CD4-positive, alpha-beta memory T cell (primary cell): ENCODE results near the gene GPR143. TPM values are rescaled to one million over a fixed set of nuclear protein-coding genes. Genes with fewer than 3 reads are reported as not detected.

Experiments used
- CTCF ChIA-PET: fragments of 350-600 bp; sonication (Branson Sonifier 250); formaldehyde crosslinking; loops from one replicate; lab custom pipeline; 2021; ENCODE audit warnings: inconsistent platforms; ENCODE audit not compliant: partially characterized antibody; lab: Charles Lee
- POLR2A ChIA-PET: fragments of 350-600 bp; sonication (Branson Sonifier 250); formaldehyde crosslinking; loops from one replicate; lab custom pipeline; 2021; ENCODE audit not compliant: partially characterized antibody; lab: Charles Lee
- DNase-seq, 5 donors: peaks; one replicate each; pipeline versions ENCODE4 v3.0.0 to v3.0.0-alpha.2; 2020 to 2022; ENCODE audit warnings: mixed read lengths in 1 of 5
- H3K27ac ChIP-seq: one replicate; pipeline ENCODE4 v1.7.0; 2013; ENCODE audit warnings: low read depth, low read length
- H3K27me3 ChIP-seq: 2 replicates; pipeline ENCODE4 v1.7.0; 2013; ENCODE audit warnings: mild to moderate bottlenecking, low read length, moderate library complexity; ENCODE audit not compliant: insufficient read depth
- H3K36me3 ChIP-seq: 2 replicates; pipeline ENCODE4 v1.7.0; 2013; ENCODE audit warnings: mild to moderate bottlenecking, low read length, moderate library complexity; ENCODE audit not compliant: insufficient read depth
- H3K4me1 ChIP-seq: 2 replicates; pipeline ENCODE4 v1.7.0; 2013; ENCODE audit warnings: mild to moderate bottlenecking, low read length, moderate library complexity; ENCODE audit not compliant: insufficient read depth
- H3K4me3 ChIP-seq, 2 donors: one replicate each; pipeline ENCODE4 v1.7.0; 2013; ENCODE audit warnings: low read length in 2 of 2, mild to moderate bottlenecking in 1 of 2
- H3K9me3 ChIP-seq, 2 donors: one replicate each; pipeline ENCODE4 v1.7.0; 2013; ENCODE audit warnings: low read length in 2 of 2, control low read depth in 1 of 2; ENCODE audit not compliant: control insufficient read depth in 1 of 2
- H3K27ac Mint-ChIP-seq, 7 donors: one replicate each; pipeline ENCODE4 v1.8.0; 2020 to 2021; ENCODE audit warnings: mixed read lengths in 7 of 7, mild to moderate bottlenecking in 6 of 7, inconsistent platforms in 3 of 7, moderate library complexity in 3 of 7
- H3K27me3 Mint-ChIP-seq, 2 donors: one replicate each; pipeline ENCODE4 v1.8.0; 2020 to 2021; ENCODE audit warnings: mixed read lengths in 2 of 2
- H3K36me3 Mint-ChIP-seq, 2 donors: one replicate each; pipeline ENCODE4 v1.8.0; 2020 to 2021; ENCODE audit warnings: mixed read lengths in 2 of 2, inconsistent platforms in 1 of 2, mild to moderate bottlenecking in 1 of 2
- H3K4me1 Mint-ChIP-seq, 4 donors: one replicate each; pipeline ENCODE4 v1.8.0; 2020 to 2021; ENCODE audit warnings: mixed read lengths in 4 of 4, mild to moderate bottlenecking in 1 of 4
- H3K4me3 Mint-ChIP-seq, 8 donors: one replicate each; pipeline ENCODE4 v1.8.0; 2020 to 2021; ENCODE audit warnings: mixed read lengths in 8 of 8, mild to moderate bottlenecking in 7 of 8, moderate library complexity in 6 of 8, inconsistent platforms in 3 of 8
- H3K9me3 Mint-ChIP-seq, 8 donors: one replicate each; pipeline ENCODE4 v1.8.0; 2020 to 2021; ENCODE audit warnings: mixed read lengths in 8 of 8, mild to moderate bottlenecking in 5 of 8, inconsistent platforms in 3 of 8, moderate library complexity in 1 of 8
- intact Hi-C: fragments of 100-400 bp; cut with micrococcal nuclease; formaldehyde crosslinking; loops from one replicate; pipeline ENCODE4 v1.15.1; 2023
- polyA plus RNA-seq, 2 donors: library from polyadenylated mRNA; unstranded; fragments of 300-500 nt; fragmentation: Illumina TruSeq; gene quantifications; one replicate each; pipeline ENCODE4 v1.2.3, GENCODE V29; 2021
- total RNA-seq, 2 experiments: library from RNA; stranded (reverse); gene quantifications; one replicate each; pipeline ENCODE4 v1.2.3, GENCODE V29; 2021

Gene GPR143
- total and polyA plus RNA-seq, 4 experiments from 2014 or later, result 0.10 to 0.21 TPM; not detected in 2

DNA sequence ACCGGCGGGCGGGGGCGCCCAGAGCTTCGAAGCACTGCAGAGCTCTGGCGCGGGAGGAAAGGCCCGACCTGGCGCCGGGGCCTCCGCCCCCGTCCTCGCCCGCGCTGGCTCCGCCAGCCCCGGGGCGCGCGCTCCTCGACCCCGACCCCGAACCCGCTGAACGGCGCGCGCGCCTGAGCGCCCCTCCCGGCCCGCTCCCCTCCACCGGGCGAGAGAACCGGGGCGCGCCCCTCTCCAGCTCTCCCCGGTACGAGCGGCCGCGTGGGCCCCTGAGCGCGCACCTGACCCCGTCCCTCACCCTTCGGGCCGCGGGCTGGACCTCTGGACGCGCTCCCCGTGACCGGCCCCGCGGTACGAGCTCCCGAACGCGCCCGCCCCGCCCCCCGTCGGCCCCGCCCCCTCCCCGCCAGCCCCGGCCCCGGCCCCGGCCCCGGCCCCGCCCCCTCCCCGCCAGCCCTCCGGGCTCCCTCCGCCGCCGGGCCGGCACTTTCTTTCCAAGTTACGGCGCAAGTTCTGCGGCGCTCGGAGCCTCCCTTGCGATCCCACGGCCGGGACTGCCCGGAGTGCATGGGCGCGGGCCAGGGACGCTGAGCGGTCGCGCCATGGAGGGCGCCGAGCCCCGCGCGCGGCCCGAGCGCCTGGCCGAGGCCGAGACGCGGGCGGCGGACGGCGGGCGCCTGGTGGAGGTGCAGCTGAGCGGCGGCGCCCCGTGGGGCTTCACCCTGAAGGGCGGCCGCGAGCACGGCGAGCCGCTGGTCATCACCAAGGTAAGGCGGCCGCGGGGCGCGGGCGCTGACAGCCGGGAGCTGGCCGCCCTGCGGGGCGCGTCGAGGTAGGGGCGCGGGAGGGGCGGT is 20.5 kb upstream of the GPR143 start, which contains the start of gene SHROOM2:
Gene SHROOM2 (plus strand): TSS at position 486 of the 854 bp plus-strand sequence. CDS start 117 bp downstream, at position 603.
- no peak within 1 kb of the TSS for H3K4me3 ChIP-seq
- intact Hi-C loops, result no loop called here
- no peaks in the 10 kb centered on the region for H3K4me1 ChIP-seq
- DNase-seq, result no peak
- Mint-ChIP-seq H3K4me1 (peaks cover 0 to 11% (median 0%) of the 10 kb centered on the region in 4 donors), H3K27ac (no peak within 1 kb of the TSS), H3K36me3 (no peaks in the 10 kb centered on the region), H3K27me3 (peaks cover 10 to 14% of the 10 kb centered on the region in 2 donors), H3K4me3 (peak within 1 kb of the TSS; percentile 44 to 68 (median 52)), H3K9me3 (peaks cover 0 to 4% (median 0%) of the 10 kb centered on the region in 8 donors)
- ChIA-PET POLR2A (no interaction called here), CTCF (no interaction called here)
- no peaks in the 10 kb centered on the region for H3K9me3 ChIP-seq
- no peak within 1 kb of the TSS for H3K27ac ChIP-seq
- H3K36me3 ChIP-seq, result no peaks in the 10 kb centered on the region
- H3K27me3 ChIP-seq, result no peaks in the 10 kb centered on the region

- ChIA-PET CTCF (no interaction called here), POLR2A (no interaction called here)
- H3K9me3 ChIP-seq, result no peaks in the 10 kb centered on the region
- H3K4me3 Mint-ChIP-seq, result peak overlapping the region in 6 of 8 donors; percentile 13 to 68 (median 45)
- no peaks in the 10 kb centered on the region for H3K27me3 ChIP-seq
- DNase-seq, result no peak
- no peaks in the 10 kb centered on the region for H3K36me3 Mint-ChIP-seq
- H3K4me3 ChIP-seq, result no peak overlapping the region
- H3K27ac Mint-ChIP-seq, result no peak overlapping the region
- H3K4me1 Mint-ChIP-seq, result peaks cover 0 to 11% (median 0%) of the 10 kb centered on the region in 4 donors
- H3K27ac ChIP-seq, result no peak overlapping the region
- intact Hi-C loops, result no loop called here
- H3K4me1 ChIP-seq, result no peaks in the 10 kb centered on the region
- no peaks in the 10 kb centered on the region for H3K36me3 ChIP-seq
- peaks cover 0 to 4% (median 0%) of the 10 kb centered on the region in 8 donors for H3K9me3 Mint-ChIP-seq
- H3K27me3 Mint-ChIP-seq, result peaks cover 8 to 14% of the 10 kb centered on the region in 2 donors
Observed at GRCh38 chrX:9785254-9785943, 19.8 kb upstream of the GPR143 start.

- Histone ChIP-seq H3K27ac (no peak overlapping the region), H3K9me3 (no peaks in the 10 kb centered on the region), H3K4me1 (no peaks in the 10 kb centered on the region), H3K27me3 (no peaks in the 10 kb centered on the region), H3K36me3 (no peaks in the 10 kb centered on the region), H3K4me3 (no peak overlapping the region)
- H3K36me3 Mint-ChIP-seq, result no peaks in the 10 kb centered on the region
- no peak overlapping the region for H3K4me3 Mint-ChIP-seq
- H3K9me3 Mint-ChIP-seq, result peaks cover 0 to 4% (median 0%) of the 10 kb centered on the region in 8 donors
- no peak for DNase-seq
- peaks cover 8 to 14% of the 10 kb centered on the region in 2 donors for H3K27me3 Mint-ChIP-seq
- CTCF ChIA-PET, result no interaction called here
- intact Hi-C loops, result no loop called here
- POLR2A ChIA-PET, result no interaction called here
- no peak overlapping the region for H3K27ac Mint-ChIP-seq
- H3K4me1 Mint-ChIP-seq, result peaks cover 0 to 11% (median 0%) of the 10 kb centered on the region in 4 donors
Observed at GRCh38 chrX:9784332-9784731, 18.7 kb upstream of the GPR143 start.

DNA sequence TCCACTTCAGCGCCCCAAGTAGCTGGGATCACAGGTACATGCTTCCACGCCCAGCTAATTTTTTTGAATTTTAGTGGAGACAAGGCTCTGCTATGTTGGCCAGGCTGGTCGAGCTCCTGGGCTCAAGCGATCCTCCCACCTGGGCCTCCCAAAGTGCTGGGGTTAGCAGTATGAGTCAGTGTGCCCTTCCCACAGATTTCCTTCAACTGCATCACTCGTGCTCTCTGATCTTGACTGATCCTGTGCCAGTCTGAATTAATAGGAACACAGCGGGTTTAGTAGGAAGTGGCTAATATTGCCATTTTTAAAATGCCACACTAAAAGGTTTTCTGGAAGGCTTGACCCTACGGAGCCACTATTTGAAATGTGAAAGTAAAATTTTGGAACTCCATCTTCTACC is 16.3 kb upstream of the GPR143 start:
- Mint-ChIP-seq H3K27me3 (peaks cover under 1 to 4% of the 10 kb centered on the region in 2 donors), H3K9me3 (peaks cover 0 to 4% (median 0%) of the 10 kb centered on the region in 8 donors), H3K27ac (no peak overlapping the region), H3K4me3 (no peak overlapping the region), H3K4me1 (peaks cover 0 to 8% (median 0%) of the 10 kb centered on the region in 4 donors), H3K36me3 (no peaks in the 10 kb centered on the region)
- intact Hi-C loops, result no loop called here
- no peak for DNase-seq
- no peaks in the 10 kb centered on the region for H3K4me1 ChIP-seq
- H3K27ac ChIP-seq, result no peak overlapping the region
- no peaks in the 10 kb centered on the region for H3K27me3 ChIP-seq
- ChIA-PET POLR2A (no interaction called here), CTCF (no interaction called here)
- no peak overlapping the region for H3K4me3 ChIP-seq
- no peaks in the 10 kb centered on the region for H3K9me3 ChIP-seq
- no peaks in the 10 kb centered on the region for H3K36me3 ChIP-seq

- no peaks in the 10 kb centered on the region for H3K27me3 ChIP-seq
- Mint-ChIP-seq H3K4me1 (no peaks in the 10 kb centered on the region), H3K36me3 (no peaks in the 10 kb centered on the region), H3K9me3 (peaks cover 0 to 3% (median 0%) of the 10 kb centered on the region in 8 donors), H3K4me3 (no peak overlapping the region), H3K27ac (no peak overlapping the region), H3K27me3 (peaks cover 4 to 11% of the 10 kb centered on the region in 2 donors)
- H3K36me3 ChIP-seq, result no peaks in the 10 kb centered on the region
- no peak for DNase-seq
- H3K4me3 ChIP-seq, result no peak overlapping the region
- H3K4me1 ChIP-seq, result no peaks in the 10 kb centered on the region
- no peaks in the 10 kb centered on the region for H3K9me3 ChIP-seq
- ChIA-PET POLR2A (no interaction called here), CTCF (no interaction called here)
- intact Hi-C loops, result no loop called here
- H3K27ac ChIP-seq, result no peak overlapping the region
Observed at GRCh38 chrX:9775930-9776329, 10.3 kb upstream of the GPR143 start.

GRCh38 chrX:9772943-9773342 is 7.3 kb upstream of the GPR143 start:
- Histone ChIP-seq H3K27ac (no peak overlapping the region), H3K4me3 (no peak overlapping the region), H3K27me3 (no peaks in the 10 kb centered on the region), H3K36me3 (no peaks in the 10 kb centered on the region), H3K9me3 (no peaks in the 10 kb centered on the region), H3K4me1 (no peaks in the 10 kb centered on the region)
- H3K4me3 Mint-ChIP-seq, result no peak overlapping the region
- H3K4me1 Mint-ChIP-seq, result no peaks in the 10 kb centered on the region
- DNase-seq, result no peak
- intact Hi-C loops, result no loop called here
- CTCF ChIA-PET, result no interaction called here
- POLR2A ChIA-PET, result no interaction called here
- H3K9me3 Mint-ChIP-seq, result peaks cover 0 to 3% (median 0%) of the 10 kb centered on the region in 8 donors
- no peak overlapping the region for H3K27ac Mint-ChIP-seq
- no peaks in the 10 kb centered on the region for H3K36me3 Mint-ChIP-seq
- H3K27me3 Mint-ChIP-seq, result peaks cover 4 to 8% of the 10 kb centered on the region in 2 donors

GRCh38 chrX:9770319-9770718 is 4.7 kb upstream of the GPR143 start:
- intact Hi-C loops, result no loop called here
- H3K27ac ChIP-seq, result no peak overlapping the region
- CTCF ChIA-PET, result no interaction called here
- no peaks in the 10 kb centered on the region for H3K9me3 ChIP-seq
- no peaks in the 10 kb centered on the region for H3K36me3 ChIP-seq
- Mint-ChIP-seq H3K4me3 (no peak overlapping the region), H3K27ac (no peak overlapping the region), H3K9me3 (peaks cover 0 to 3% (median 0%) of the 10 kb centered on the region in 8 donors), H3K4me1 (no peaks in the 10 kb centered on the region), H3K36me3 (no peaks in the 10 kb centered on the region), H3K27me3 (peaks cover 8 to 10% of the 10 kb centered on the region in 2 donors)
- H3K4me3 ChIP-seq, result no peak overlapping the region
- no peaks in the 10 kb centered on the region for H3K4me1 ChIP-seq
- POLR2A ChIA-PET, result no interaction called here
- no peaks in the 10 kb centered on the region for H3K27me3 ChIP-seq
- no peak for DNase-seq
